Right kidney (tissue), 9 donors: ENCODE results near the gene PHC3.
"Not testable (repeated sequence)": the region's sequence is repeated elsewhere in the genome, so short reads cannot be mapped to it uniquely, and the experiment has no call there.

Experiments
- DNase-seq: peaks from one replicate; pipeline ENCODE4 v3.0.0-alpha.2; 2016
- long read RNA-seq, 8 donors: transcript quantifications; one replicate each; lab custom pipeline, GENCODE V29; 2026

Gene PHC3, protein sequence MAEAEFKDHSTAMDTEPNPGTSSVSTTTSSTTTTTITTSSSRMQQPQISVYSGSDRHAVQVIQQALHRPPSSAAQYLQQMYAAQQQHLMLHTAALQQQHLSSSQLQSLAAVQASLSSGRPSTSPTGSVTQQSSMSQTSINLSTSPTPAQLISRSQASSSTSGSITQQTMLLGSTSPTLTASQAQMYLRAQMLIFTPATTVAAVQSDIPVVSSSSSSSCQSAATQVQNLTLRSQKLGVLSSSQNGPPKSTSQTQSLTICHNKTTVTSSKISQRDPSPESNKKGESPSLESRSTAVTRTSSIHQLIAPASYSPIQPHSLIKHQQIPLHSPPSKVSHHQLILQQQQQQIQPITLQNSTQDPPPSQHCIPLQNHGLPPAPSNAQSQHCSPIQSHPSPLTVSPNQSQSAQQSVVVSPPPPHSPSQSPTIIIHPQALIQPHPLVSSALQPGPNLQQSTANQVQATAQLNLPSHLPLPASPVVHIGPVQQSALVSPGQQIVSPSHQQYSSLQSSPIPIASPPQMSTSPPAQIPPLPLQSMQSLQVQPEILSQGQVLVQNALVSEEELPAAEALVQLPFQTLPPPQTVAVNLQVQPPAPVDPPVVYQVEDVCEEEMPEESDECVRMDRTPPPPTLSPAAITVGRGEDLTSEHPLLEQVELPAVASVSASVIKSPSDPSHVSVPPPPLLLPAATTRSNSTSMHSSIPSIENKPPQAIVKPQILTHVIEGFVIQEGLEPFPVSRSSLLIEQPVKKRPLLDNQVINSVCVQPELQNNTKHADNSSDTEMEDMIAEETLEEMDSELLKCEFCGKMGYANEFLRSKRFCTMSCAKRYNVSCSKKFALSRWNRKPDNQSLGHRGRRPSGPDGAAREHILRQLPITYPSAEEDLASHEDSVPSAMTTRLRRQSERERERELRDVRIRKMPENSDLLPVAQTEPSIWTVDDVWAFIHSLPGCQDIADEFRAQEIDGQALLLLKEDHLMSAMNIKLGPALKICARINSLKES
- long read RNA-seq, donor 1 = 0 reads
- long read RNA-seq, donor 2, partial matches to known transcripts = 0 of 1 reads
- long read RNA-seq, donor 2, other reads (novel, unspliced or antisense) = 0 of 1 reads
- long read RNA-seq, donor 3, partial matches to known transcripts = 0 of 4 reads
- long read RNA-seq, donor 3, other reads (novel, unspliced or antisense) = 0 of 4 reads
- long read RNA-seq, donor 4, partial matches to known transcripts = 5 of 12 reads
- long read RNA-seq, donor 4, other reads (novel, unspliced or antisense) = 0 of 12 reads
- long read RNA-seq, donor 5, partial matches to known transcripts = 6 of 7 reads
- long read RNA-seq, donor 5, other reads (novel, unspliced or antisense) = 0 of 7 reads
- long read RNA-seq, donor 6, partial matches to known transcripts = 0 of 5 reads
- long read RNA-seq, donor 6, other reads (novel, unspliced or antisense) = 0 of 5 reads
- long read RNA-seq, donor 7, partial matches to known transcripts = 0 of 7 reads
- long read RNA-seq, donor 7, other reads (novel, unspliced or antisense) = 0 of 7 reads
- long read RNA-seq, donor 8, full-length matches to known transcripts = 5 of 5 reads
- long read RNA-seq, donor 8, partial matches to known transcripts = 0 of 5 reads
- long read RNA-seq, donor 8, other reads (novel, unspliced or antisense) = 0 of 5 reads

DNA sequence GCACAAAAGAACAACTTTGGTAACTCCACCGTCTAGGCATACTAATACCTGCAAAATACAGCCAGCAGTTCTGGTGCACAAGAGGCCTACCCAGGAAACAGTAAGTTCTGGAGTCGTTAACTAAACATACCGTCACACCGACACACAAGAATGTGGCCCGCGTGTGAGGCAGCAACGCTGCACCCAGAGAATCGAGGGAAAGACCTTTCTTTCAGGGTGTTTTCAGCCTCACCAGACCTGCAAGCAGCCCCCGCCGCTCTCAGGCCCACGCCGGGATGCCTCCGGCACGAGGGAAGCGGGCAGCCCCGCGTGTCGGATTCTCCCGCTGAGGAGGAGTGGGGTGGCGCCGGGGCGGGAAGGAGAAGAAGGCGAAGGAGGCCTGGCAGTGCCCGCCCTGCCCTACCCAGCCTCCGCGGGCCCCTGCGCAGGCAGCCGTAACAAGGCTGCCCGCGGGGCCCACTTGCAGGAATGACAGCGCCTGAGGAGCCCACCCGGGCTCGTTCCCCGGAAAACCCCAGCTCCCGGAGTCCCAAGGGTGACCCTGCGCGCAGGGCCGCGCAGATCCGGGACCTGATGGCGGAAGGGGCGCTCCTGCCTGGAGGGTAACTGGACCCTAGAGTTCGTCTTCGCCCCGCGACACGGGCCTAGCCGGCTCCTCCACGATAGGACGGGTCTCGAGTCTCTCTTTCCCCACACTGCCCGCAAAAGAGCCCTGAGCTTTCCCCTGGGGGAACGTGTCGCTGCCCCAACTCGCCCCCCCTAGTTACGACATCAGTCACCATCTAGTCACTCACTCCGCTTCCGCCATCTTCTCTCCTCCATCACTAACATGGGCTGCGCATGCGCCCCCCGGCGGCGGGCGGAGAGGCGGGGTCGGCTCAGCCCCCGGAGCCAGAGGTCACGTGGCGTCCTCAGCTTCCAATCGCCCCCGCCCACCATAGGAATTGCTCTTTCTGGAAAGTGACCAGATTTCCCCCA is at the start of gene PHC3:
Gene PHC3 (minus strand): TSS at position 826 of the 978 bp plus-strand sequence. CDS start 18 bp downstream, at position 808.
- peak; percentile 97 for DNase-seq

DNA sequence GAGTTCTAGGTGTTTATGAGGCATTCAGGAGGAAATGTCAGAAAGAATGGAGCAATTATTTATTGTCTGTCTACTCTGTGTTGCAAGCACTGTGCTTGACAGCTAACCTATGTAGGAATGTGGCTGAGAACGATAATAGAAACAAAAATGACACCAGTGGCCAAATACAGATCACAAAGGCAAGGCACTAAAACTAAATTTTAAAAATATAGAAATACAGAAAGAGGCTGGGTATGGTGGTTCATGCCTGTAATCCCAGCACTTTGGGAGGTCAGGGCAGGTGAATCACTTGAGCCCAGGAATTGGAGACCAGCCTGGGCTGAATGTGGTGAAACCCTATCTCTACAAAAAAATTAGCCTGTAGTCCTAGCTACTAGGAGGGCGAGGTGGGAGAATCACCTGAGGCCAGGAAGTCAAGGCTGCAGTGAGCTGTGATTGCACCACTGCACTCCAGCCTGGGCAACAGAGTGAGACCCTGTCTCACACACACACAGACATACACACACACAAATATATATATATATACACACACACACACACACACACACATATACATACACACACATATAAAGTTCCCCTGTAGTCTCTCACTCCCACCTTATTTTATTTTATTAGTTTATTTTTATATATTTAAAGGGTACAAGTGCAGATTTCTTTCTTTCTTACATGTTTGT is 46.7 kb upstream of the PHC3 start:
- no peak for DNase-seq

DNA sequence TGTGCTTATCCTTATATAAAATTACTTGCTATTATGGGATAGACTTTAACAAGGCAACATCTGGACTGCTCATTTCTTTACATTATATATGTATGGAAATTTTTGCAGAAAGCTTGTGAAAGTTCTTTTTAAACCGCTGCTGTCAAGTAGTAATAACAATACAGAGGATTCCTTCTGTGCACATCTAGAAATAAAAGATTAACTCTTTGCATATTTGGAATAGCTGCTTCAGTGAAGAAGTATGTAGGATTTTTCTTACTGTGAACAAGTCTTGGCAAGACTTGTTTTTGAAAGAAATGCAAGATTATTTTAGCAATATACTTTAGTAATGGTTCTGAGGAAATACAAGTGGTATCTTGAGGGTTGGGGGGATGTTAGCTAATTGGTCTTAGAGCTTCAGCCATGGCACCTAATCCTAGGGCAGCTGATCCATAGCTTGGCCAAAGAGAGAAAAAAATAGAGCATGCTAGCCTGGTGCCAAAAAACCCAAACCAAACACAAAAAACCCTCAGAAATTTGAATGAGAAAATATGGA is 45.0 kb upstream of the PHC3 start:
- no peak for DNase-seq

DNA sequence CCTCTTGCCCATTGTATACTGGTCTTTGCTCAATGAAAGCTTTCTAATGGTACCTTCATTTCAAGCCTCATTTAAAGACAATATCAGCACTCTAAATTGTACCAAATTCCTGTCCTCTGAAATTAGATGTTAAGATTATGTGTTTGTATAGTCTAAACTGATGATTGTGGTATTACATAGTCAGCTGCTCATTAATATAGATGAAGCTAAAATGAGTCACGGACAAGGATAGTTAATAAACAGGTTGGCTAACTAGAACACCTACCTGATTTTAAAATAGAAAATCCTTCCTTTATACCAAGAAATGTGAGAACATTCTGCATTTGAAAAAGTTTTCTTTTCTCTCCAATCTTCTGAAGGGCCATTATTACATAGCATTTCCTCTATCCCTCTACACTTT is 43.6 kb upstream of the PHC3 start:
- DNase-seq = no peak

DNA sequence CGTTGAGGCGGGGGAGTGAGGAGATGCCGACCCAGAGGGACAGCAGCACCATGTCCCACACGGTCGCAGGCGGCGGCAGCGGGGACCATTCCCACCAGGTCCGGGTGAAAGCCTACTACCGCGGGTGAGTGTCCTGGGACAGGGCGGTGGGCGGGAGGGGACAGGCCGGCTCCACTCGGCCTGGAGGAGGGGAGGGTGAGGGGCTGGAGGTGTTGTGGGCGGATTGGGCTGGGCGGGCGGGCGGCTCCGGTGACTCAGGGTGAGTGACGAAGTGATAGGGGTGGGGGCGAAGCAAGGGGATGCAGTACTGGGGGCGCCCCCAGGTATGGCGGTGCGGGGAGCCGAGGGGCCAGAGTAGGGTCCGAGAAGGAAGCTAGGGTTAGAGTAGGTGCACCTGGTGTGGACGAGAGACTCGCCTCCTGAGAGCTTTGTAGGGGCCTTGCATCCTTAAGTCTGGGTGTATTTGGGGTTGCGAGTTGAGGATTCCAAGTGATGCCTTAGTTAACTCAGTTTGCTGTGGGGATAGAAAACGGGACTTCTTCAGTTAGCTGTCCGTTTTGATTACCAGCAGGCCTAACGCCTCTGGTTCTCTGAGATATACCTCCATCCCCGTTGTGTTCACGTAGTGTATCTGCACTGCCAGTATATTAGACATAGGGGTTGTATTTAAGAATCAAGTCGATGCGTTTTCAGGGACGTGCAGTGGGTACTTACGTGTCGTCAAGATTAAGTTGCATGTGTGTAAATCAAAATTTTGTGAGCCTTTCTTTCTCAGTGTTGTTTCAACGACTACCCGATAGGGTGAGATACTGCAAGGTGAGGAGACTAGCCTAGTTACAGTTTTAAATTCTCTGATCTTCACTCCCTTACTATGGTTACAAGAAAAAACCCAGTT is 41.4 kb upstream of the PHC3 start:
- DNase-seq = peak; percentile 62

DNA sequence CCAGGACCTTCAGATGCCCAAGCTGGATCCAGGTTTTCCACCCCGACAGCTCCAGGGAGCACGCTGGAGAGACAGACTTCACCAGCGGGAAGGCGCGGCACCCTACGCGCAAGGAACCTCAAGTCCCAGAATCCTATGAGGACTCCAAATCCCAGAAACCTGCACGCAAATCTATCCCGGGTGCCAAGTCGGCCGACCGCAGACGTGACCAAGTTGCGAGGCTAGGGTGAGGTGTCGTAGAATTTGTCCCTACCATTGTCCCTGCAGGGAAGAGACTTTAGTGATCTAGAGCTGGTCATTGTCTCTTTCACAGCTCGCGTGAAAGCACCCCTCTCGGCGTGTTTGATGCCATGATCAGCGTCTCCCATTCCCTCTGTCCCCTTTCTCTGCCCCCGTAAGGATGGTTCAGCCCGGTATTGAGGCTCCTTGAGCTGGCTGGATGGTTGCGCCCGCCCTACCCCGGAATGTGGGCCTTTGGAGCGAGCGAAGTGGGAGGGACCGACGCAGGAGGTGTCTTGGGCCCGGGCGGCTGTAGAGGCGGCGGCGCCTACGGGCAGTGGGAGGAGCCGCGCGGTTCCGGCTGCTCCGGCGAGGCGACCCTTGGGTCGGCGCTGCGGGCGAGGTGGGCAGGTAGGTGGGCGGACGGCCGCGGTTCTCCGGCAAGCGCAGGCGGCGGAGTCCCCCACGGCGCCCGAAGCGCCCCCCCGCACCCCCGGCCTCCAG is 40.6 kb upstream of the PHC3 start, which contains the start of gene PRKCI:
Gene PRKCI (plus strand): TSS at position 501 of the 723 bp plus-strand sequence. CDS start 246 bp downstream, outside the sequence.
- DNase-seq = peak; percentile 99

DNA sequence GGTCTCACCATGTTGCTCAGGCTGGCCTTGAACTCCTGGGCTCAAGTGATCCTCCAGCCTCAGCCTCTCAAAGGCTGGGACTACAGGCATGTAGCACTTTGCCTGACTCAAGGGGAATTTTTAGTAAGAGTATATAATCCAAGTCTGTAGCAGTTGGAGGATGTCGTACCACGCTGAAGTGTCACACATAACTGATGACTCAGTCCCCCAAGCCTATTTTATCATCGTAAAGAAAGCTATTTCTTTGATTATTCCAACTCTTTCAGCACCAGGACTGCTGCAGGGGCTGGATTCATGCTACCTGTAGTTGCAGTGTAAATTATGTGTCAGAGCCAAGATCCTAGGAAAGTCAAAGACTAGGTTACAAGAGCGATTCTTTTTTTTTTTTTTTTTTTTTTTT is 39.3 kb upstream of the PHC3 start:
- no peak for DNase-seq

DNA sequence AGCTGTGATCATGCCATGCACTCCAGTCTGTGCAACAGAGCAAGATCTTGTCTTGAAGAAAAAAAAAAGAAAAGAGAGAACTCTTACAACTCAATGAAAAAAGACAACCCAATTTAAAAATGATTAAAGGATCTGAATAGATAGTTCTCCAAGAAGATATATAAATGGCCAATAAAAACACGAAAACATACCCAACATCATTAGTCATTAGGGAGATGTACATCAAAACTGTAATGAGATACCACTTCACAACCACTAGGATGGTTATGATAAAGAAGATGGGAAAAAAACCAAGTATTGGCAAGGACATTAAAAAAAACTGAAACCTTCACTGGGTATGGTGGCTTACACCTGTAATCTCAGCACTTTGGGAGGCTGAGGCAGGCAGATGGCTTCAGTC is 38.3 kb upstream of the PHC3 start:
- no peak for DNase-seq

DNA sequence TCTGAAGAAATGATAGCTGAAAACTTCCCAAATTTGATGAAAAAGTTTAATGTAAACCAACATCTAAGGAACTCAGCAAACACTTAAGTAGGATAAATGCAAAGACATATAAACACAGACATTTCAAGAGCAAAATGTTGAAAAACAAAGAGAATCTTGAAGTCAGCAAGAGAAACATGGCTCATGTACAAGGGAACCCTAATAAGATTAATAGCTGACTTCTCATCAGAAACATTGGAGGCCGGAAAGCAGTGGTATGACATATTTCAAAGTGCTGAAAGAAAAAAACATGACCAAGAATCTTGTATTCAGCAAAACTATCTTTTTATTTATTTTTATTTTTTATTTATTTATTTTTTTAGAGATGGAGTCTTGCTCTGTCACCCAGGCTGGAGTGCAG is 30.1 kb upstream of the PHC3 start:
- no peak for DNase-seq

DNA sequence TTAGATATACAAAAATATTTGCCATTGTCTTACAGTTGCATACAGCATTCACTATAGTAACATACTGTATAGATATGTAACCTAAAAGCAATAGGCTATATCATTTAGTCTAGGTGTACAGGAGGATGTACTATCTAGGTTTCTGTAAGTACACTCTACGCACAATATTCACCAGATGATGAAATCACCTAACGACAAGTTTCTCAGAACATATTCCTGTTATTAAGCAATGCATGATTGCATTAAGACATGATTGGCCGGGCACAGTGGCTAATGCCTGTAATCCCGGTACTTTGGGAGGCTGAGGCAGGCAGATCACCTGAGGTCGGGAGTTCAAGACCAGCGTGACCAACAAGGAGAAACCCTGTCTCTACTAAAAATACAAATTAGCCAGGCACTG is 26.2 kb upstream of the PHC3 start:
- DNase-seq = no peak

DNA sequence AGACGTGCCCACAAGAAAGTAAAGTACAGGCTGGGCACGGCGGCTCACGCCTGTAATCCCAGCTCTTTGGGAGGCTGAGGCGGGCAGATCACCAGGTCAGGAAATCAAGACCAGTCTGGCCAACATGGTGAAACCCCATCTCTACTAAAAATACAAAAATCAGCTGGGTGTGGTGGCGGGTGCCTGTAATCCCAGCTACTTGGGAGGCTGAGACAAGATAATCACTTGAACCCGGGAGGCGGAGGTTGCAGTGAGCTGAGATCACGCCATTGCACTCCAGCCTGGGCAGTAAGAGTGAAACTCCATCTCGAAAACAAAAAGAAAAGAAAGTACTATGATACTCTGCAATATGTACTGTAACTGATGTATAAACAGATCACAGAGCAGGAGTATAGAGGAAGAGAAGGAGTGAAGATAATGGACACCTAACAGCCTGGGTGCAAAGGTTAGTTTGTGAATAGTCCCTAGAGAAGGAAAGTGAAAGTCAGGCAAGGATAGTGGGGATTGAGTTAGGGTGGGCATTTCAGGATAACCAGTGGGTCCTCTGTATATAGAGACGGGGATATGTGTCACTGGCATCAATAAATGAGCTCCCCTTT is 24.7 kb upstream of the PHC3 start:
- DNase-seq = not testable (repeated sequence)

DNA sequence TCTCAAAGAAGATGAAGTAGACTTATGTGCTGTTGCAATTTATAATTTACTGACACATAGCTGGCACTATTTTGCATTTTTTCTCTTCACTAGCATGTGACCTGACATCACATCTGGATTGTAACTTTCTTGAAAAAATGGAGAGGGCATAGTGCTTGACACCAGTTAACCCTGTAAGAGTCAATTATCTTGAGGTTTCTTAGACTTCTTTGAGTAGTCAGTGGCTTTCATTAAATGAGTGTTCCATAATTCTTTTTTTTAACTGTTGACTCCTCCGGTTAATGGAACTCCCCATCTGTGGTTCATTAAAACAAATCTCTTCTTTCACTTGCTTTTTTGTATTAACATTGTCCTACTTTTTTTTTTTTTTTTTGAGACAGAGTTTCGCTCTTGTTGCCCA is 23.8 kb upstream of the PHC3 start:
- DNase-seq = no peak

DNA sequence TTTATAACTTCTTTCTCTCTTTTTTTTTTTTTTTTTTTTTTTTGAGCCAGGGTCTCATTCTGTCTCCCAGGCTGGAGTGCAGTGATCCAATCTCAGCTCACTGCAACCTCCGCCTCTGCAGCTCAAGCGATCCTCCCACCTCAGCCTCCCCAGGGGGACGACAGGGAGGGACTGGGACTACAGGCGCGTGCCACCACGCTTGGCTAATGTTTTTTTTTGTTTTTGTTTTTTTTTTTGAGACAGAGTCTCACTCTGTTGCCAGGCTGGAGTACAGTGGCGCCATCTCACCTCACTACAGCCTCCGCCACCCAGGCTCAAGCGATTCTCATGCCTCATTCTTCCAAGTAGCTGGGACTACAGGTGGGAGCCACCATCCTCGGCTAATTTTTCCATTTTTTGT is 23.0 kb upstream of the PHC3 start:
- no peak for DNase-seq

DNA sequence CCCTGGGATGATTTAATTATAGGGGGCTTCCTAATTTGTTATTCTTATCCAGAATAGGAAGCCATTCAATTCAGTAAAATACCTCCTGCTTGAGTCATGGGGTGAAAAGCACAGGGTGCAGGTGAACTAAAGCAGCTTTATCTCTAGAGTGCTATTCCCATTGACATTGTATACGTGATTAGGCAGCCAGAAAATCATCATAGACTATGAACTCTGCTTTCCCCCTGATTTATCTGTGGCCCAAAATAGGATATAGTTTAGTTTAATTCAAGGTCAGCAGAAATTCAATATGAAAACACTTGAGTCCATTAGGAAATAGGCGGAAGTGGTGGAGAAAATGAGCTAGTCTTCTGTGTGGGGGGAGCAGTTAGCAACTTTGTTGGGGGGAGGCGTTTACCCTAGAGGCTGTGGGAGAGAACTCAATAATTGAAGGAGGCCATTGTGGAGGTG is 22.5 kb upstream of the PHC3 start:
- no peak for DNase-seq

DNA sequence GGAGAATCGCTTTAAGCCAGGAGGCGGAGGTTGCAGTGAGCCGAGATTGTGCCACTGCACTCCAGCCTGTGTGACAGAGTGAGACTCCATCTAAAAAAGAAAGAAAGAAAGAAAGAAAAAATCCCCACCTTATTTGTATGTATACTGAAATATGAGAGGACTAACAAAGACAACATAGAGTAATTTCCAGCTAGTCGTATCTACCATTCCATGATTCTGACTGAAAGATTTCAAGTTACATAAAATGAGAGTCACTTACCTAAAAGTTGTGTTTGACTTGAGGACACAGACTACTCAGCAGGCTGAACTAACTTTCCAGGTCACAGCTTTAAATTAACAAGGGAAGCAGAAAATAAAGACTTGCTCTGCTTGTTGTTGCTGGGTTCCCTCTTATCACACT is 21.9 kb upstream of the PHC3 start:
- DNase-seq = no peak

DNA sequence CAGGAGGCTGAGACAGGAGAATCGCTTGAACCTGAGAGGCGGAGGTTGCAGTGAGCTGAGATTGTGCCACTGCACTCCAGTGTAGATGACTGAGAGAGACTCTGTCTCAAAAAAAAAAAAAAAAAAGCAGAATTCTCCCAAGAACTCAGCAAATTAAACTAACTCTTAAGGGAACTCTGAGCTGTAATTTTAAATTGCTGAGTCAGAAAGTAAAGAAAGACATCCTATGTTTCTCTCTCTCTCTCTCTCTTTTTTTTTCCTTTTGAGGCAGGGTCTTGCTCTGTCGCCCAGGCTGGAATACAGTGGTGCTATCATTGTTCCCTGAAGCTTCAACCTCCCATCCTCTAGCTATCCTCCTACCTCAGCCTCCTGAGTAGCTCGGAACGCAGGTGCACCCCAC is 20.0 kb upstream of the PHC3 start:
- no peak for DNase-seq

DNA sequence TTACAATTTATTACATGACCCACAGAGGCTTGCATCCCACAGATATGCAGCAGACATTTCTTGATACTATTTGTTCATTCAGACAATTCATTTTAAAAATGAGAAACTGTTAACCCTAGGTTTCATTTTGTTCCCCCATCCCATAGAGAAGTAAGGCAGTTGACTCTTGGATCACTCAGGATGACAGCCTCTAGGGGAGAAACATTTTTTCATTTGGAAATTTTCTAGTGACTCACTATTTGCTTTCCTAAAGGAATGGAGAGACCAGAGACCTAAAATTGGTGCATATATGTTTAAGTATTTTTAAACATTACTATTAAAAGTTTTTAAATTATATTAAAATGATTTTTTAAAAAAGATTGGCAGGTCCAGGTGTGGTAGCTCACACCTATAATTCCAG is 19.5 kb upstream of the PHC3 start:
- no peak for DNase-seq
